Measurements from ENCODE around the gene AOC3.

Gene AOC3

GRCh38 chr17:42850954-42851353 is at the start of gene AOC3:
Gene AOC3, plus strand, starts transcription at chr17:42851199. Its CDS starts 145 bp downstream, at chr17:42851344.
- no peak within 1 kb of the TSS for H3K9ac ChIP-seq (ENCODE audit: low read depth, low read length, poor library complexity, severe bottlenecking)
- no peaks in the 10 kb centered on the region for H3F3A ChIP-seq (ENCODE audit: low read depth)
- H3K36me3 ChIP-seq (ENCODE audit: insufficient read depth, low read length), result no peaks in the 10 kb centered on the region
- H3K79me2 ChIP-seq (ENCODE audit: insufficient read depth, low read length), result no peaks in the 10 kb centered on the region
- no peak within 1 kb of the TSS for H3K4me2 ChIP-seq (ENCODE audit: low read depth, low read length, poor library complexity, severe bottlenecking)
- H4K20me1 ChIP-seq (ENCODE audit: insufficient read depth, low read length, poor library complexity, severe bottlenecking), result no peaks in the 10 kb centered on the region
- no peaks in the 10 kb centered on the region for H3K4me1 ChIP-seq (ENCODE audit: insufficient read depth, low read length, poor library complexity, severe bottlenecking)
- TF ChIP-seq CTCF (conservative IDR thresholded peaks at IDR 0.05; ENCODE audit: low read length) (no peak), EZH2phosphoT487 (IDR thresholded peaks at IDR 0.05; ENCODE audit: borderline replicate concordance) (no peak)
- no peaks in the 10 kb centered on the region for H3K9me2 ChIP-seq (replicated peaks; ENCODE audit: low read depth, low read length)
- H3K27me3 ChIP-seq (ENCODE audit: insufficient read depth, low read length, poor library complexity, severe bottlenecking), result no peaks in the 10 kb centered on the region
- no peaks in the 10 kb centered on the region for H3K9me3 ChIP-seq (ENCODE audit: insufficient read depth, low read depth, low read length)
- H2AFZ ChIP-seq (ENCODE audit: low read length), result no peak within 1 kb of the TSS
- H3K4me3 ChIP-seq (ENCODE audit: low read length, poor library complexity, severe bottlenecking), result no peak within 1 kb of the TSS

GRCh38 chr17:42803074-42803883 is 47.7 kb upstream of the AOC3 start:
- Histone ChIP-seq H3K9ac (ENCODE audit: low read depth, low read length, poor library complexity, severe bottlenecking) (no peak overlapping the region), H3K4me2 (ENCODE audit: low read depth, low read length, poor library complexity, severe bottlenecking) (no peak overlapping the region)

GRCh38 chr17:42804918-42805367 is 46.1 kb upstream of the AOC3 start:
- Histone ChIP-seq H3K9ac (ENCODE audit: low read depth, low read length, poor library complexity, severe bottlenecking) (no peak overlapping the region), H3K4me3 (ENCODE audit: low read length, poor library complexity, severe bottlenecking) (no peak overlapping the region), H3K27me3 (ENCODE audit: insufficient read depth, low read length, poor library complexity, severe bottlenecking) (no peaks in the 10 kb centered on the region), H3K4me2 (ENCODE audit: low read depth, low read length, poor library complexity, severe bottlenecking) (no peak overlapping the region), H3K4me1 (ENCODE audit: insufficient read depth, low read length, poor library complexity, severe bottlenecking) (no peaks in the 10 kb centered on the region), H2AFZ (ENCODE audit: low read length) (no peak overlapping the region), H3K36me3 (ENCODE audit: insufficient read depth, low read length) (0 out of 2 replicates have a peak, but pooled peaks cover 3% of the 10 kb centered on the region), H3K9me3 (ENCODE audit: insufficient read depth, low read depth, low read length) (no peaks in the 10 kb centered on the region), H4K20me1 (ENCODE audit: insufficient read depth, low read length, poor library complexity, severe bottlenecking) (no peaks in the 10 kb centered on the region), H3K9me2 (replicated peaks; ENCODE audit: low read depth, low read length) (no peaks in the 10 kb centered on the region), H3F3A (ENCODE audit: low read depth) (no peaks in the 10 kb centered on the region), H3K79me2 (ENCODE audit: insufficient read depth, low read length) (no peaks in the 10 kb centered on the region)
- no peak for TF ChIP-seq CTCF (conservative IDR thresholded peaks at IDR 0.05; ENCODE audit: low read length)
- no peak for TF ChIP-seq EZH2phosphoT487 (IDR thresholded peaks at IDR 0.05; ENCODE audit: borderline replicate concordance)

More at GRCh38 chr17:42803074-42803883, 47.7 kb upstream of the AOC3 start:
- no peaks in the 10 kb centered on the region for H3K9me2 ChIP-seq (replicated peaks; ENCODE audit: low read depth, low read length)
- H3K27me3 ChIP-seq (ENCODE audit: insufficient read depth, low read length, poor library complexity, severe bottlenecking), result no peaks in the 10 kb centered on the region
- TF ChIP-seq CTCF (conservative IDR thresholded peaks at IDR 0.05; ENCODE audit: low read length), result no peak
- no peak for TF ChIP-seq EZH2phosphoT487 (IDR thresholded peaks at IDR 0.05; ENCODE audit: borderline replicate concordance)
- no peak overlapping the region for H3K4me3 ChIP-seq (ENCODE audit: low read length, poor library complexity, severe bottlenecking)
- no peaks in the 10 kb centered on the region for H3K36me3 ChIP-seq (ENCODE audit: insufficient read depth, low read length)
- no peaks in the 10 kb centered on the region for H3K9me3 ChIP-seq (ENCODE audit: insufficient read depth, low read depth, low read length)
- H3K4me1 ChIP-seq (ENCODE audit: insufficient read depth, low read length, poor library complexity, severe bottlenecking), result no peaks in the 10 kb centered on the region
- peaks cover 1% of the 10 kb centered on the region; the same call in 1 of the 2 replicates for H3K79me2 ChIP-seq (ENCODE audit: insufficient read depth, low read length)
- no peaks in the 10 kb centered on the region for H4K20me1 ChIP-seq (ENCODE audit: insufficient read depth, low read length, poor library complexity, severe bottlenecking)
- no peak overlapping the region for H2AFZ ChIP-seq (ENCODE audit: low read length)
- H3F3A ChIP-seq (ENCODE audit: low read depth), result no peaks in the 10 kb centered on the region
